HepG2 (cell line): ENCODE results near the gene CDK3. TPM values are rescaled to one million over a fixed set of nuclear protein-coding genes. Genes with fewer than 3 reads are reported as not detected.

ENCODE experiments used
- BATF2 ChIP-seq: sonication (generic); formaldehyde crosslinking; IDR thresholded peaks from 2 replicates; pipeline ENCODE4 v1.8.0; 2022; ENCODE audit warnings: mild to moderate bottlenecking, missing genetic modification reagents, moderate library complexity
- DRAP1 ChIP-seq: IDR thresholded peaks from 2 replicates; pipeline ENCODE4 v1.6.1; 2016; ENCODE audit warnings: missing genetic modification reagents, missing compliant biosample characterization
- EEA1 ChIP-seq: sonication (generic); formaldehyde crosslinking; IDR thresholded peaks from 2 replicates; pipeline ENCODE4 v1.5.1; 2020; ENCODE audit warnings: mild to moderate bottlenecking, missing genetic modification reagents, borderline replicate concordance
- JARID2 ChIP-seq: sonication (generic); formaldehyde crosslinking; IDR thresholded peaks from 2 replicates; pipeline ENCODE4 v1.8.1; 2023; ENCODE audit warnings: missing genetic modification reagents, inconsistent platforms; ENCODE audit not compliant: insufficient replicate concordance
- KDM2A ChIP-seq: sonication (generic); formaldehyde crosslinking; IDR thresholded peaks from 2 replicates; pipeline ENCODE4 v1.4.0; 2020; ENCODE audit warnings: low read depth, missing genetic modification reagents, borderline replicate concordance
- ONECUT2 ChIP-seq: sonication (generic); formaldehyde crosslinking; IDR thresholded peaks from 2 replicates; pipeline ENCODE4 v1.4.0; 2020; ENCODE audit warnings: missing genetic modification reagents
- ZBTB38 ChIP-seq: sonication (generic); formaldehyde crosslinking; IDR thresholded peaks from 2 replicates; pipeline ENCODE4 v1.5.1; 2020; ENCODE audit warnings: mild to moderate bottlenecking, missing genetic modification reagents
- ZBTB43 ChIP-seq: sonication (generic); formaldehyde crosslinking; conservative IDR thresholded peaks from 2 replicates; pipeline ENCODE4 v1.4.0; 2020; ENCODE audit warnings: missing genetic modification reagents
- ZBTB8A ChIP-seq: sonication (generic); formaldehyde crosslinking; IDR thresholded peaks from 2 replicates; pipeline ENCODE4 v1.4.0; 2020; ENCODE audit warnings: mild to moderate bottlenecking, low read depth, missing genetic modification reagents, borderline replicate concordance
- ZC3H4 ChIP-seq: sonication (generic); formaldehyde crosslinking; IDR thresholded peaks from 2 replicates; pipeline ENCODE4 v1.4.0; 2020; ENCODE audit warnings: missing genetic modification reagents, borderline replicate concordance
- ZFP1 ChIP-seq: IDR thresholded peaks from 2 replicates; pipeline ENCODE4 v1.6.1; 2016
- ZNF382 ChIP-seq: sonication (generic); formaldehyde crosslinking; IDR thresholded peaks from 2 replicates; pipeline ENCODE4 v1.5.0; 2020; ENCODE audit warnings: missing genetic modification reagents, mild to moderate bottlenecking, borderline replicate concordance
- ZNF557 ChIP-seq: sonication (generic); formaldehyde crosslinking; IDR thresholded peaks from 2 replicates; pipeline ENCODE4 v1.4.0; 2020; ENCODE audit warnings: missing genetic modification reagents
- ZNF567 ChIP-seq: sonication (generic); formaldehyde crosslinking; IDR thresholded peaks from 2 replicates; pipeline ENCODE4 v1.8.1; 2023; ENCODE audit warnings: mild to moderate bottlenecking, missing genetic modification reagents, borderline replicate concordance
- ZNF572 ChIP-seq: sonication (generic); formaldehyde crosslinking; IDR thresholded peaks from 2 replicates; pipeline ENCODE4 v1.5.1; 2020; ENCODE audit warnings: mild to moderate bottlenecking, missing genetic modification reagents
- ZNF574 ChIP-seq: sonication (generic); formaldehyde crosslinking; IDR thresholded peaks from 2 replicates; pipeline ENCODE4 v1.4.0; 2020; ENCODE audit warnings: missing genetic modification reagents
- ZNF792 ChIP-seq: IDR thresholded peaks from 2 replicates; pipeline ENCODE4 v1.6.1; 2016
- ZNF879 ChIP-seq: sonication (generic); formaldehyde crosslinking; IDR thresholded peaks from 2 replicates; pipeline ENCODE4 v1.8.1; 2023; ENCODE audit warnings: missing genetic modification reagents
- ZSCAN21 ChIP-seq: sonication (generic); formaldehyde crosslinking; IDR thresholded peaks from 2 replicates; pipeline ENCODE4 v1.8.0; 2022; ENCODE audit warnings: mild to moderate bottlenecking, missing genetic modification reagents, moderate library complexity, borderline replicate concordance
- polyA plus RNA-seq, 8 experiments: library from polyadenylated mRNA; depleted of rRNA in 3 of 8; stranded (reverse) in 7 of 8; unstranded in 1 of 8; fragments of >200 nt; fragmentation: Illumina TruSeq in 4 of 8; extraction: Trizol in 4 of 8; gene quantifications; 2 replicates each; pipeline versions ENCODE4 v1.2.1 to v1.2.3, GENCODE V29; 2011 to 2016; ENCODE audit warnings: low read depth in 4 of 8, missing spikeins in 1 of 8, mixed read lengths in 1 of 8; ENCODE audit not compliant: insufficient read depth in 1 of 8
- total RNA-seq, 5 experiments: library from RNA; depleted of rRNA; stranded (reverse); fragments of >200 nt; fragmentation: Illumina TruSeq; extraction: Trizol; gene quantifications; 2 replicates each; pipeline ENCODE4 v1.2.3, GENCODE V29; 2016; ENCODE audit warnings: low read depth in 1 of 5
- TF ChIP-seq, protein P1 (sequence below): sonication (generic); formaldehyde crosslinking; IDR thresholded peaks from 2 replicates; pipeline ENCODE4 v1.4.0; 2020; ENCODE audit warnings: missing genetic modification reagents
- TF ChIP-seq, protein P2 (sequence below): IDR thresholded peaks from 2 replicates; pipeline ENCODE4 v1.6.1; 2012; ENCODE audit warnings: inconsistent platforms

The CDK3 gene
- total and polyA plus RNA-seq, 2 of the 13 experiments (the other 11 are each of a cell fraction or from before 2014, with no cell fraction given): 5.8 to 11.4 TPM

GRCh38 chr17:75980188-75981018 is 20.3 kb upstream of the CDK3 start (continued):
- TF ChIP-seq, protein P1, sequence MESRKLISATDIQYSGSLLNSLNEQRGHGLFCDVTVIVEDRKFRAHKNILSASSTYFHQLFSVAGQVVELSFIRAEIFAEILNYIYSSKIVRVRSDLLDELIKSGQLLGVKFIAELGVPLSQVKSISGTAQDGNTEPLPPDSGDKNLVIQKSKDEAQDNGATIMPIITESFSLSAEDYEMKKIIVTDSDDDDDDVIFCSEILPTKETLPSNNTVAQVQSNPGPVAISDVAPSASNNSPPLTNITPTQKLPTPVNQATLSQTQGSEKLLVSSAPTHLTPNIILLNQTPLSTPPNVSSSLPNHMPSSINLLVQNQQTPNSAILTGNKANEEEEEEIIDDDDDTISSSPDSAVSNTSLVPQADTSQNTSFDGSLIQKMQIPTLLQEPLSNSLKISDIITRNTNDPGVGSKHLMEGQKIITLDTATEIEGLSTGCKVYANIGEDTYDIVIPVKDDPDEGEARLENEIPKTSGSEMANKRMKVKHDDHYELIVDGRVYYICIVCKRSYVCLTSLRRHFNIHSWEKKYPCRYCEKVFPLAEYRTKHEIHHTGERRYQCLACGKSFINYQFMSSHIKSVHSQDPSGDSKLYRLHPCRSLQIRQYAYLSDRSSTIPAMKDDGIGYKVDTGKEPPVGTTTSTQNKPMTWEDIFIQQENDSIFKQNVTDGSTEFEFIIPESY: peak; percentile 69
- TF ChIP-seq ZNF792 (CRISPR knock-in tag) (0 out of 2 replicates have a peak, but pooled peaks have one; percentile 12), ONECUT2 (CRISPR knock-in tag) (no peak), ZNF879 (CRISPR knock-in tag) (no peak), ZNF567 (CRISPR knock-in tag) (0 out of 2 replicates have a peak, but pooled peaks have one; percentile 32), ZNF382 (CRISPR knock-in tag) (no peak), DRAP1 (CRISPR knock-in tag) (0 out of 2 replicates have a peak, but pooled peaks have one; percentile 11), KDM2A (0 out of 2 replicates have a peak, but pooled peaks have one; percentile 24), ZNF557 (no peak), ZBTB43 (CRISPR knock-in tag) (no peak), ZNF574 (CRISPR knock-in tag) (no peak), JARID2 (CRISPR knock-in tag) (peak; percentile 23), ZSCAN21 (CRISPR knock-in tag) (0 out of 2 replicates have a peak, but pooled peaks have one; percentile 1), ZBTB38 (CRISPR knock-in tag) (peak; percentile 61), ZC3H4 (CRISPR knock-in tag) (peak; percentile 89; the same call in 1 of the 2 replicates), ZNF572 (CRISPR knock-in tag) (0 out of 2 replicates have a peak, but pooled peaks have one; percentile 38), BATF2 (CRISPR knock-in tag) (no peak), EEA1 (no peak), ZBTB8A (CRISPR knock-in tag) (no peak), ZFP1 (CRISPR knock-in tag) (0 out of 2 replicates have a peak, but pooled peaks have one; percentile 3)
- TF ChIP-seq, protein P2, sequence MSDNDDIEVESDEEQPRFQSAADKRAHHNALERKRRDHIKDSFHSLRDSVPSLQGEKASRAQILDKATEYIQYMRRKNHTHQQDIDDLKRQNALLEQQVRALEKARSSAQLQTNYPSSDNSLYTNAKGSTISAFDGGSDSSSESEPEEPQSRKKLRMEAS: no peak
